IPS-11a (cell line): ENCODE measurements around the gene HK1.
"Not testable (repeated sequence)": the region's sequence is repeated elsewhere in the genome, so short reads cannot be mapped to it uniquely, and the experiment has no call there.

Experiments
- H3K4me3 ChIP-seq: one replicate; pipeline ENCODE4 v1.5.1; 2013; ENCODE audit warnings: low read depth, low read length, control low read depth

HK1 gene

GRCh38 chr10:69307434-69307833 lies 29.1 kb downstream of the HK1 start:
- no peak overlapping the region for H3K4me3 ChIP-seq

GRCh38 chr10:69308304-69308703 lies 30.0 kb downstream of the HK1 start:
- H3K4me3 ChIP-seq, result not testable (repeated sequence)

- no peak overlapping the region for H3K4me3 ChIP-seq
Observed at GRCh38 chr10:69311309-69311708, 33.0 kb downstream of the HK1 start.

- no peak overlapping the region for H3K4me3 ChIP-seq
Observed at GRCh38 chr10:69312528-69312927, 34.2 kb downstream of the HK1 start.

GRCh38 chr10:69315100-69315542 lies 36.8 kb downstream of the HK1 start:
- no peak overlapping the region for H3K4me3 ChIP-seq

GRCh38 chr10:69315610-69316312 lies 37.5 kb downstream of the HK1 start:
- H3K4me3 ChIP-seq, result no peak overlapping the region

- no peak overlapping the region for H3K4me3 ChIP-seq
Observed at GRCh38 chr10:69316313-69317059, 38.2 kb downstream of the HK1 start.

GRCh38 chr10:69317175-69317604 lies 38.9 kb downstream of the HK1 start:
- no peak overlapping the region for H3K4me3 ChIP-seq

- H3K4me3 ChIP-seq, result peak overlapping the region; percentile 89
Observed at GRCh38 chr10:69317626-69318105, 39.4 kb downstream of the HK1 start.

- peak overlapping the region; percentile 89 for H3K4me3 ChIP-seq
Observed at GRCh38 chr10:69318106-69318866, 40.0 kb downstream of the HK1 start.

- peak overlapping the region; percentile 89 for H3K4me3 ChIP-seq
Observed at GRCh38 chr10:69318867-69319727, 40.8 kb downstream of the HK1 start.

GRCh38 chr10:69319841-69320316 lies 41.6 kb downstream of the HK1 start:
- H3K4me3 ChIP-seq, result peak overlapping the region; percentile 89

- peak overlapping the region; percentile 1 for H3K4me3 ChIP-seq
Observed at GRCh38 chr10:69320521-69320920, 42.2 kb downstream of the HK1 start.

GRCh38 chr10:69321039-69321715 lies 42.9 kb downstream of the HK1 start:
- H3K4me3 ChIP-seq, result no peak overlapping the region

- H3K4me3 ChIP-seq, result no peak overlapping the region
Observed at GRCh38 chr10:69321865-69322264, 43.6 kb downstream of the HK1 start.

GRCh38 chr10:69322346-69322745 lies 44.0 kb downstream of the HK1 start:
- H3K4me3 ChIP-seq, result not testable (repeated sequence)

- no peak overlapping the region for H3K4me3 ChIP-seq
Observed at GRCh38 chr10:69323622-69324021, 45.3 kb downstream of the HK1 start.

GRCh38 chr10:69324583-69324982 lies 46.3 kb downstream of the HK1 start:
- H3K4me3 ChIP-seq, result no peak overlapping the region

GRCh38 chr10:69325637-69326523 lies 47.6 kb downstream of the HK1 start:
- H3K4me3 ChIP-seq, result not testable (repeated sequence)
